Measurements from ENCODE around the gene BRAT1.

The BRAT1 gene

DNA sequence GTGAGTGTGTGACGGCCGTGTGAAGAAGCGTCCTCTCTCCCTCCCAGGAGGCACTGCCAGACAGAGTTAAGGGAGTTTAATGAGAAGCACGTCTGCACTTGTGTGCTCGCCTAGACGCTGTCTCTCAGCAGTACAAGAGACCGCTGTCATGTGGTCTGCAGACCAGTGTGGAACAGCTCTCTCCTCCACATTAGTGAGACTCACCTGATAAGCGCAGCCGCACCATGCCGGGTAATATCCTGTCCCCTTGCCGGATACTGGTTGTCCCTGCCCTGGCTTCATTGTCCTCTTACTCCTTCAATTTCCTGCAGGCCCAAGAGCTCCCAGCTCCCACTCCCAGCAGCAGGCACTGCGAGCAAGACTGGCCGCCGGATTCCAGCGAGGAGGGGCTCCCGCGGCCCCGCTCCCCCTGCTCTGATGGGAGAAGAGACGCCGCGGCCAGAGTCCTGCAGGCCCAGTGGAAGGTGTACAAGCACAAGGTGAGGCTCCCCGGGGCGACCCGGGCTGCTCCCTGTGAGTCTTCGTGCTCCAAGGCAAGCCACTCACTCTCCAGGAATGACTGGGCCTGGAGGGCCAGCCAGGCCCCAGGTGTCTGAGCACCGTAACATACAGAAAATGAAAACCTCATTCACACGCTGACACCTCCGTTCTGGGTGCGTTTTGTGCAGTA is 43.0 kb upstream of the BRAT1 start:
- TF ChIP-seq, protein P1, sequence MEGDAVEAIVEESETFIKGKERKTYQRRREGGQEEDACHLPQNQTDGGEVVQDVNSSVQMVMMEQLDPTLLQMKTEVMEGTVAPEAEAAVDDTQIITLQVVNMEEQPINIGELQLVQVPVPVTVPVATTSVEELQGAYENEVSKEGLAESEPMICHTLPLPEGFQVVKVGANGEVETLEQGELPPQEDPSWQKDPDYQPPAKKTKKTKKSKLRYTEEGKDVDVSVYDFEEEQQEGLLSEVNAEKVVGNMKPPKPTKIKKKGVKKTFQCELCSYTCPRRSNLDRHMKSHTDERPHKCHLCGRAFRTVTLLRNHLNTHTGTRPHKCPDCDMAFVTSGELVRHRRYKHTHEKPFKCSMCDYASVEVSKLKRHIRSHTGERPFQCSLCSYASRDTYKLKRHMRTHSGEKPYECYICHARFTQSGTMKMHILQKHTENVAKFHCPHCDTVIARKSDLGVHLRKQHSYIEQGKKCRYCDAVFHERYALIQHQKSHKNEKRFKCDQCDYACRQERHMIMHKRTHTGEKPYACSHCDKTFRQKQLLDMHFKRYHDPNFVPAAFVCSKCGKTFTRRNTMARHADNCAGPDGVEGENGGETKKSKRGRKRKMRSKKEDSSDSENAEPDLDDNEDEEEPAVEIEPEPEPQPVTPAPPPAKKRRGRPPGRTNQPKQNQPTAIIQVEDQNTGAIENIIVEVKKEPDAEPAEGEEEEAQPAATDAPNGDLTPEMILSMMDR (IDR thresholded peaks at IDR 0.05; ENCODE audit: insufficient read depth, low read depth, low read length, missing control alignments), result no peak

DNA sequence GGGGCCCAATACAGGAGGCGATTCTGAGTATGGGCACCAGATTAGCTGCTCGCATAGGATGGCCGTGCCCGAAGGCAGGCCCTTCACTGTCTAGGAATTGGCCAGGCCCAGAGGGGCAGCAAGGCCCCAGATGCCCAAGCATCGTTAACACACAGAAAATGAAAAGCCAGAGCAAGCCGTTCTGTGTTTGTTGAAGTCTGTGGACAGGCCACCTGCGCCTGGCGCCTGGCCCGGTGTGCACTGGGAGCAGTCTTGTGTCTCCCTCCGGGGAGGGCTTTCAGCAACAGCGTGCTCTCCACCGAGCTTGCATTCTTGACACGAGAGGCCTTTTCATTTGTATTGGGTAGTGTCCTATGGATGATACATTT is 41.9 kb upstream of the BRAT1 start:
- no peak overlapping the region for H3K4me3 ChIP-seq (ENCODE audit: low read depth, low read length)

More for the DNA sequence above, 43.0 kb upstream of the BRAT1 start:
- H3K4me3 ChIP-seq (ENCODE audit: low read depth, low read length), result no peak overlapping the region
- DNase-seq (ENCODE audit: low read depth), result no peak

DNA sequence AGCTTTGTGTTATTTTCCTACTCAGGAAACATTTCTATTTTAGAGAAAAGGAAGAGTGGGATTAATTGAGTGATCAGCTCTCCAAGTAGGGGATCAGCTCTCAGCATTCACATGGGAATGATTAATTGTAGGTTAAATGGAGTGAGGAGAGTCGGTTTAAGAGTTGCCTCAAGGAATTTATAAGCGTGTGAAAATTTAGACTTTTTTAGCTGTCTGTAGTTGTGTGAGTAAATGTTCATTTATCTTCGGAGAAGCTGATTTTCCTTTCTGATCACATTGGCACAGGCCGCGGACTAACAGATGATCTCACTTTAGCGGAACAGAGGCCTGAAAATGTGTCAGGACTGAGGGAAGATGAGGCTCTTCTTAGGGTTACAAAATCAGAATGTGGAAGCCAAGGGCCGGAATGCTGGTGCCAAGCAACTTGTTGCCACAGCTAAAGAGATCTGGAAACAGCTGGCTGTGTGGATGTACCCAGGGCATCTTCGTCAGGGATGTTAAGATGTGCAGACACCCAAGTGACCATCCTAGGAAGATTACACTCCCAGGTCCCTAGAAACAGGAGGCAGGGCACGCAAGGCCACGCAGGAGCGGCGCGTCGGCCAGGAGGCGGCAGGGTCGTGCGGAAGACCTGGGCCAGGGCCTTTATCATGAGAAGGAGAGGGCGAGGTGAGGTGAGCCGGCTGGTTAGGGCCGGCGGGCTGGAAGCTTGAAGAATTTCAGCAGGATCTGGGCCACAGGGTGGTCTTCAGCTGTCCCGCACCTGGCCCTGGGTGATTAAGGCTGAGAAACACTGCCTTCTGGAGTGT is 41.3 kb upstream of the BRAT1 start:
- DNase-seq (ENCODE audit: low read depth), result no peak
- TF ChIP-seq, protein P1 (IDR thresholded peaks at IDR 0.05; ENCODE audit: insufficient read depth, low read depth, low read length, missing control alignments), result no peak
- no peak overlapping the region for H3K4me3 ChIP-seq (ENCODE audit: low read depth, low read length)

More for the DNA sequence above, 41.9 kb upstream of the BRAT1 start:
- DNase-seq (ENCODE audit: low read depth), result no peak
- TF ChIP-seq, protein P1 (IDR thresholded peaks at IDR 0.05; ENCODE audit: insufficient read depth, low read depth, low read length, missing control alignments), result no peak

DNA sequence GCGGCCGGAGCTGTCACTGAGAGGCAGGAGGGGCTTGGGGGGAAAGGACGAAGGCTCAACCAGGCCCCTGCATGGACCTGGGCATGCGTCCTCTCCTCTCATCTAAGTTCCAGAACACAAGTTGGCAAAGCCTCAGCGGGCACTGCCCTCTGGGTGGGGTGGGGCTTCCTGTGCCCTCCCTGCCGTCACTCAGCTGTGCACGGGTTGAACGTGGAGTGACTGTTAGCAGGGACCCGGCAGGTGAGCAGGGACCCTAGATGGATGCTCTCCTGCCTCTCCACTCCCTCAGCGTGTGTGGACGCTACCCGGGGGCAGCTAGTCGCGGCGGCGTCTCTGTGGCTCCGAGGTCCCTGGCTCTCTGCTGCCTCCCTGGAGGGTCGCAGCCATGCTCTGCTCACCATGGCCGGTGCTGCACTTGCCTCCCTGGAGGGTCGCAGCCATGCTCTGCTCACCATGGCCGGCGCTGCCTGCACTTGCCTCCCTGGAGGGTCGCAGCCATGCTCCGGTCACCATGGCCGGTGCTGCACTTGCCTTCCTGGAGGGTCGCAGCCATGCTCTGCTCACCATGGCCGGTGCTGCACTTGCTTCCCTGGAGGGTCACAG is 40.0 kb upstream of the BRAT1 start:
- H3K4me3 ChIP-seq (ENCODE audit: low read depth, low read length), result no peak overlapping the region
- DNase-seq (ENCODE audit: low read depth), result no peak
- TF ChIP-seq, protein P1 (IDR thresholded peaks at IDR 0.05; ENCODE audit: insufficient read depth, low read depth, low read length, missing control alignments), result no peak

DNA sequence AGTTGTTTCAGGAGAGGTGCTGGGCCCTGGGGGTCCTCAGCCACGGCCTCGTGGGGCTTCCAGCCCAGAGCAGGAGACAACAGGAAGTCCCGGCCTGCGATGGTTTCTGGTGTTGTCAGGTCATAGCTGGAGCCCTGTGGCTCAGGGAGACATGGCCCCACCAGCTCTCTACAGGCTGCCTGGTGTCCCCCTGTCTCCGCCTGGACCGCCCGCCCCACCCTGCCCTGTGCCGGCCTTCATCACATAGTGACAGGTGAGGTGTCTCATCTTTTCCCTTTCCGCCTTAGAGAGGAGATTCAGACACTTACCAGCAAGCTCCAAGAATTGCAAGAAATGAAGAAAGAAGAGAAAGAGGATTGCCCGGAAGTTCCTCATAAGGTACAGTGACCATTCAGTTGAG is 39.3 kb upstream of the BRAT1 start:
- H3K4me3 ChIP-seq (ENCODE audit: low read depth, low read length), result no peak overlapping the region
- TF ChIP-seq, protein P1 (IDR thresholded peaks at IDR 0.05; ENCODE audit: insufficient read depth, low read depth, low read length, missing control alignments), result no peak
- DNase-seq (ENCODE audit: low read depth), result no peak

DNA sequence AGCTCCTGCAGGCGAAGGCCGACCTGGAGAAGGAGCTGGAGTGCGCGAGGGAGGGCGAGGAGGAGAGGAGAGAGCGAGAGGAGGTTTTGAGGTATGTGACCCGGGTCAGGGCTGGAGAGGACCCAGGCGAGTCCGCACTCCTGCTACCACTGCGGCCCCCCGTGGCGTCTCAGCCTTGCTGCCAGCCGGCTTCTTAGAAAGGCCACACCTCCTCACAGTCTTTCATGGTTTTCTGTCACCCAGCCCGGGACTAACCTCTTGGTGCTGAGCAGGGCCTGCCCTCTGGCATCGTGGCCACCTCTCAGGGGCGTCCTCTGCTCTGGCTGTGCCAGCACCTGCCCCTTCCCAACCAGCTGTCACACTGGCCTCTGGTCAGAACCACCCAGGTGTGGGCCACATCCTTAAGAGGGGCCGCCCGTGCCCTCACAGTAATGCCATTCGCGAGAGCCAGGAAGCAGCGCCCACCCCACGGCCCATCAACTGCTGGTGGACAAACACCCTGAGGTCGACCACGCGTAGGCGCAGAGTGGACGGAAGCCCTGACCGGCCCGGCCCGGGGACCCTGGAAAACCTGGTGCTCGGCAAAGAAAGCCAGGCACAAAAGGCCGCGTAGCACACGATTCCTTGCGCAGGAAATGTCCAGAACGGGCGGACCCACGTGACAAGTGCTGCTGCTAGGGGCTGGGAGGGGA is 37.9 kb upstream of the BRAT1 start:
- no peak overlapping the region for H3K4me3 ChIP-seq (ENCODE audit: low read depth, low read length)
- no peak for DNase-seq (ENCODE audit: low read depth)
- TF ChIP-seq, protein P1 (IDR thresholded peaks at IDR 0.05; ENCODE audit: insufficient read depth, low read depth, low read length, missing control alignments), result no peak

All from GM12865 (cell line).